HepG2 (cell line): Measurements from ENCODE around the gene TMEM239. TPM values are rescaled to one million over a fixed set of nuclear protein-coding genes. Genes with fewer than 3 reads are reported as not detected.

ENCODE experiments used
- ATF1 ChIP-seq: IDR thresholded peaks from 2 replicates; pipeline ENCODE4 v1.6.1; 2016; ENCODE audit warnings: mild to moderate bottlenecking, control low read depth
- DR1 ChIP-seq: sonication (generic); formaldehyde crosslinking; IDR thresholded peaks from 2 replicates; pipeline ENCODE4 v1.8.0; 2021; ENCODE audit warnings: mild to moderate bottlenecking, missing genetic modification reagents, inconsistent platforms
- KDM5A ChIP-seq: fragments of 200-600 bp; sonication (generic); IDR thresholded peaks from 2 replicates; pipeline ENCODE4 v1.7.0; 2018; ENCODE audit warnings: antibody characterized with exemption, mild to moderate bottlenecking, low read length, borderline replicate concordance
- MAF1 ChIP-seq: sonication (generic); formaldehyde crosslinking; IDR thresholded peaks from 2 replicates; pipeline ENCODE4 v1.5.0; 2020; ENCODE audit warnings: missing genetic modification reagents, borderline replicate concordance
- PRDM15 ChIP-seq: sonication (generic); formaldehyde crosslinking; IDR thresholded peaks from 2 replicates; pipeline ENCODE4 v1.4.0; 2020; ENCODE audit warnings: missing genetic modification reagents
- TERF1 ChIP-seq: sonication (generic); formaldehyde crosslinking; IDR thresholded peaks from 2 replicates; pipeline ENCODE4 v1.8.0; 2022; ENCODE audit warnings: mild to moderate bottlenecking, missing genetic modification reagents, moderate library complexity
- ZBTB40 ChIP-seq, 2 experiments: fragments of 450-650 bp in 1 of 2; sonication (generic) in 1 of 2; formaldehyde crosslinking in 1 of 2; IDR thresholded peaks; 2 replicates each; pipeline versions ENCODE4 v1.6.1 to v1.8.0; 2016 to 2022; ENCODE audit warnings: antibody characterized with exemption in 1 of 2, mild to moderate bottlenecking in 1 of 2, missing genetic modification reagents in 1 of 2
- ZFP41 ChIP-seq: sonication (generic); formaldehyde crosslinking; IDR thresholded peaks from 2 replicates; pipeline ENCODE4 v1.4.0; 2020; ENCODE audit warnings: mild to moderate bottlenecking, missing genetic modification reagents, borderline replicate concordance
- ZNF260 ChIP-seq: sonication (generic); formaldehyde crosslinking; IDR thresholded peaks from 2 replicates; pipeline ENCODE4 v1.4.0; 2020; ENCODE audit warnings: missing genetic modification reagents, low read depth, mild to moderate bottlenecking, borderline replicate concordance
- ZNF362 ChIP-seq: sonication (generic); formaldehyde crosslinking; IDR thresholded peaks from 2 replicates; pipeline ENCODE4 v1.4.0; 2020; ENCODE audit warnings: missing genetic modification reagents, mild to moderate bottlenecking, borderline replicate concordance
- ZNF766 ChIP-seq: sonication (generic); formaldehyde crosslinking; IDR thresholded peaks from 2 replicates; pipeline ENCODE4 v1.5.0; 2020; ENCODE audit warnings: missing genetic modification reagents, borderline replicate concordance
- polyA plus RNA-seq, 8 experiments: library from polyadenylated mRNA; depleted of rRNA in 3 of 8; stranded (reverse) in 7 of 8; unstranded in 1 of 8; fragments of >200 nt; fragmentation: Illumina TruSeq in 4 of 8; extraction: Trizol in 4 of 8; gene quantifications; 2 replicates each; pipeline versions ENCODE4 v1.2.1 to v1.2.3, GENCODE V29; 2011 to 2016; ENCODE audit warnings: low read depth in 4 of 8, missing spikeins in 1 of 8, mixed read lengths in 1 of 8; ENCODE audit not compliant: insufficient read depth in 1 of 8
- total RNA-seq, 5 experiments: library from RNA; depleted of rRNA; stranded (reverse); fragments of >200 nt; fragmentation: Illumina TruSeq; extraction: Trizol; gene quantifications; 2 replicates each; pipeline ENCODE4 v1.2.3, GENCODE V29; 2016; ENCODE audit warnings: low read depth in 1 of 5

The TMEM239 gene
- total and polyA plus RNA-seq, 2 of the 13 experiments (the other 11 are each of a cell fraction or from before 2014, with no cell fraction given): not detected

GRCh38 chr20:2840138-2840966 is 24.2 kb downstream of the TMEM239 start, which contains the start of the genes PCED1A and VPS16 (continued):
- peak; percentile 88 for TF ChIP-seq ZBTB40 (IDR thresholded peaks at IDR 0.05)
- peak; percentile 92 for TF ChIP-seq ZBTB40 (CRISPR knock-in tag; IDR thresholded peaks at IDR 0.05)
- peak; percentile 89; the same call in 1 of the 2 replicates for TF ChIP-seq ZNF766
- peak; percentile 55; the same call in 1 of the 2 replicates for TF ChIP-seq ZNF362 (CRISPR knock-in tag)
- no peak for TF ChIP-seq ATF1 (CRISPR knock-in tag)
- peak; percentile 62; the same call in 1 of the 2 replicates for TF ChIP-seq PRDM15 (CRISPR knock-in tag)
- peak; percentile 93 for TF ChIP-seq MAF1 (CRISPR knock-in tag)
- TF ChIP-seq DR1 (CRISPR knock-in tag): peak; percentile 72; the same call in 1 of the 2 replicates
- TF ChIP-seq ZNF260 (CRISPR knock-in tag): peak; percentile 96; the same call in 1 of the 2 replicates
- peak; percentile 74 for TF ChIP-seq ZFP41
- no peak for TF ChIP-seq TERF1 (CRISPR knock-in tag)
- TF ChIP-seq KDM5A: no peak
